Neural progenitor cell (in vitro differentiated cells): ENCODE results near the gene RPH3AL. TPM values are rescaled to one million over a fixed set of nuclear protein-coding genes. Genes with fewer than 3 reads are reported as not detected.

Source experiments
- DNase-seq: peaks from one replicate; pipeline ENCODE4 v3.0.0-alpha.2; 2016; ENCODE audit warnings: low spot score
- H2AFZ ChIP-seq: fragments of 200-600 bp; sonication (generic); replicated peaks from 2 replicates; pipeline ENCODE4 v1.6.1; 2016; ENCODE audit warnings: antibody characterized with exemption
- H3F3A ChIP-seq: fragments of 200-600 bp; sonication (generic); 2 replicates; pipeline ENCODE4 v1.6.1; 2016; ENCODE audit warnings: antibody characterized with exemption, low read depth
- H3K27ac ChIP-seq: fragments of 200-600 bp; sonication (generic); 2 replicates; pipeline ENCODE4 v1.5.1; 2016; ENCODE audit warnings: mild to moderate bottlenecking
- H3K27me3 ChIP-seq: fragments of 200-600 bp; sonication (generic); 2 replicates; pipeline ENCODE4 v1.6.1; 2016; ENCODE audit warnings: mild to moderate bottlenecking, moderate library complexity
- H3K36me3 ChIP-seq: fragments of 200-600 bp; sonication (generic); 2 replicates; pipeline ENCODE4 v1.5.1; 2016
- H3K4me1 ChIP-seq: fragments of 200-600 bp; sonication (generic); 2 replicates; pipeline ENCODE4 v1.6.1; 2016; ENCODE audit warnings: mixed run types
- H3K4me2 ChIP-seq: fragments of 200-600 bp; sonication (generic); 2 replicates; pipeline ENCODE4 v1.6.1; 2016
- H3K4me3 ChIP-seq: fragments of 200-600 bp; sonication (generic); 2 replicates; pipeline ENCODE4 v1.5.1; 2016
- H3K79me2 ChIP-seq: fragments of 200-600 bp; sonication (generic); 2 replicates; pipeline ENCODE4 v1.6.1; 2016; ENCODE audit warnings: low read depth
- H3K9ac ChIP-seq: fragments of 200-600 bp; sonication (generic); 2 replicates; pipeline ENCODE4 v1.6.1; 2016
- H3K9me3 ChIP-seq: fragments of 200-600 bp; sonication (generic); 2 replicates; pipeline ENCODE4 v1.5.1; 2016; ENCODE audit warnings: low read depth
- H4K20me1 ChIP-seq: fragments of 200-600 bp; sonication (generic); 2 replicates; pipeline ENCODE4 v1.6.1; 2016; ENCODE audit warnings: low read depth
- H3K27ac Mint-ChIP-seq: 3 replicates; pipeline ENCODE4 v1.8.0; 2021; ENCODE audit warnings: mixed read lengths
- H3K27me3 Mint-ChIP-seq: 2 replicates; pipeline ENCODE4 v1.8.0; 2022; ENCODE audit warnings: low read depth, mild to moderate bottlenecking, inconsistent platforms, moderate library complexity, mixed read lengths; ENCODE audit not compliant: insufficient read depth
- H3K36me3 Mint-ChIP-seq: 3 replicates; pipeline ENCODE4 v1.8.0; 2021; ENCODE audit warnings: mixed read lengths
- H3K4me1 Mint-ChIP-seq: 3 replicates; pipeline ENCODE4 v1.8.0; 2021; ENCODE audit warnings: mixed read lengths
- H3K4me3 Mint-ChIP-seq: 3 replicates; pipeline ENCODE4 v1.8.0; 2021; ENCODE audit warnings: mild to moderate bottlenecking, moderate library complexity, mixed read lengths
- H3K9me3 Mint-ChIP-seq: 3 replicates; pipeline ENCODE4 v1.8.0; 2020; ENCODE audit warnings: mixed read lengths
- CTCF ChIP-seq: fragments of 200-600 bp; sonication (generic); IDR thresholded peaks from 2 replicates; pipeline ENCODE4 v1.5.1; 2017; ENCODE audit warnings: antibody characterized with exemption, mild to moderate bottlenecking
- EZH2 ChIP-seq: fragments of 200-600 bp; sonication (generic); IDR thresholded peaks from 2 replicates; pipeline ENCODE4 v1.6.1; 2017; ENCODE audit warnings: antibody characterized with exemption, mild to moderate bottlenecking, moderate library complexity
- EZH2phosphoT487 ChIP-seq: fragments of 200-600 bp; sonication (generic); IDR thresholded peaks from 2 replicates; pipeline ENCODE4 v1.6.1; 2017; ENCODE audit warnings: antibody characterized with exemption
- total RNA-seq: library from RNA; depleted of rRNA; stranded (reverse); fragments of >200 nt; gene quantifications from 2 replicates; pipeline ENCODE4 v1.2.3, GENCODE V29; 2015; ENCODE audit warnings: low replicate concordance

RPH3AL gene
- total RNA-seq, 1 donor from 2014 or later: 7.5 TPM

DNA sequence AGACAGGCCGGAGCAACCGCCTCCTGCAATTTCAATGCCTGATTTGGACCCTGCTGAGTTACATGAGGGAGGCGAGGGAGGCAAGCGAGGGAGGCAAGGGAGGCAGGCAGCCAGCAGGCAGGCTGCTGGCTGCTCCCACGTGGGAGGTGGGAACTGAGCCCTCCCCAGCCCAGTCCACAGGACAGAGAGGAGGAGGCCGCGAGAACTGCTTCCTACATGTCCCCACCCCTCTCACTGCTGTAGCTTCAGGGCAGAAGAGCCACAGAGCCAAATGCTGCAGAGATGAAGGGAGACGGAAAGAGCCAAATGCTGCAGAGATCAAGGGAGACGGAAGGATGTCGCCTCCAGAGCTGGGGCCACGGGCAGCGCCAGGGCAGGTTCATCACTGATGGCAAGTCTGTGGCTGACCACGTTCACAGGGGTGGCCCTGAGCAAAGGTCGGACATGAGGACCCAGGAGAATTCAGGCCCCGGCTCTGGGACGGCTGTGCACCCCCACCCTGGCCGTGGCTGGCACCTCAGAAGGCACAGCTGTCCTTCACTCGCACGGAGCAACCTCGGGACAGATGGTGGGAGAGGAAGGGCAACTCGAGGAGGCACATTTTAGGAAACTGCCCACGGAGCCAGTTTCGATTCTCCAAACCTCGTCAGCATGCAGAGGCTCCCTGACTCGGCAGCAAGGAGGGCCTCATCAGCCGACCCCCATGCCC is 21.5 kb downstream of the RPH3AL start:
- Histone ChIP-seq H4K20me1 (peaks cover 7% of the 10 kb centered on the region), H3K79me2 (no peaks in the 10 kb centered on the region), H3K27me3 (peaks cover 13% of the 10 kb centered on the region), H2AFZ (no peak overlapping the region), H3K4me2 (no peak overlapping the region), H3K9ac (no peak overlapping the region), H3K9me3 (no peaks in the 10 kb centered on the region), H3K4me3 (no peak overlapping the region), H3F3A (no peaks in the 10 kb centered on the region), H3K27ac (no peak overlapping the region), H3K36me3 (no peaks in the 10 kb centered on the region), H3K4me1 (peaks cover 14% of the 10 kb centered on the region)
- no peak for DNase-seq
- Mint-ChIP-seq H3K4me1 (peaks cover 49% of the 10 kb centered on the region), H3K4me3 (no peak overlapping the region), H3K36me3 (no peaks in the 10 kb centered on the region), H3K27me3 (peaks cover 8% of the 10 kb centered on the region), H3K27ac (no peak overlapping the region), H3K9me3 (peaks cover 2% of the 10 kb centered on the region)
- TF ChIP-seq CTCF (no peak), EZH2 (no peak), EZH2phosphoT487 (no peak)

GRCh38 chr17:329784-330420 is 22.7 kb downstream of the RPH3AL start:
- peaks cover 42% of the 10 kb centered on the region for H3K4me1 Mint-ChIP-seq
- H3K27me3 ChIP-seq: peaks cover 5% of the 10 kb centered on the region
- no peaks in the 10 kb centered on the region for H4K20me1 ChIP-seq
- no peak overlapping the region for H3K27ac ChIP-seq
- no peak for TF ChIP-seq EZH2
- TF ChIP-seq CTCF: no peak
- H2AFZ ChIP-seq: no peak overlapping the region
- no peak overlapping the region for H3K4me3 ChIP-seq
- H3F3A ChIP-seq: no peaks in the 10 kb centered on the region
- peaks cover 7% of the 10 kb centered on the region for H3K4me1 ChIP-seq
- DNase-seq: no peak
- no peaks in the 10 kb centered on the region for H3K79me2 ChIP-seq
- peaks cover 2% of the 10 kb centered on the region for H3K9me3 Mint-ChIP-seq
- peaks cover 6% of the 10 kb centered on the region for H3K27me3 Mint-ChIP-seq
- no peaks in the 10 kb centered on the region for H3K36me3 ChIP-seq
- peak overlapping the region; percentile 46 for H3K27ac Mint-ChIP-seq
- no peak overlapping the region for H3K4me2 ChIP-seq
- no peak overlapping the region for H3K4me3 Mint-ChIP-seq
- H3K9me3 ChIP-seq: no peaks in the 10 kb centered on the region
- no peaks in the 10 kb centered on the region for H3K36me3 Mint-ChIP-seq
- H3K9ac ChIP-seq: no peak overlapping the region

GRCh38 chr17:327971-328370 is 24.6 kb downstream of the RPH3AL start:
- Mint-ChIP-seq H3K9me3 (peaks cover 2% of the 10 kb centered on the region), H3K4me3 (no peak overlapping the region), H3K4me1 (peaks cover 33% of the 10 kb centered on the region), H3K27me3 (peaks cover 6% of the 10 kb centered on the region), H3K27ac (no peak overlapping the region), H3K36me3 (no peaks in the 10 kb centered on the region)
- H3K27me3 ChIP-seq: no peaks in the 10 kb centered on the region
- no peaks in the 10 kb centered on the region for H3K9me3 ChIP-seq
- no peaks in the 10 kb centered on the region for H3K36me3 ChIP-seq
- H3K4me2 ChIP-seq: no peak overlapping the region
- no peak overlapping the region for H3K4me3 ChIP-seq
- TF ChIP-seq EZH2phosphoT487: no peak
- TF ChIP-seq CTCF: no peak
- TF ChIP-seq EZH2: no peak
- no peak overlapping the region for H3K9ac ChIP-seq
- H3K27ac ChIP-seq: no peak overlapping the region
- no peaks in the 10 kb centered on the region for H3F3A ChIP-seq
- no peak overlapping the region for H2AFZ ChIP-seq
- H3K4me1 ChIP-seq: peaks cover under 1% of the 10 kb centered on the region
- no peaks in the 10 kb centered on the region for H3K79me2 ChIP-seq
- DNase-seq: no peak
- H4K20me1 ChIP-seq: no peaks in the 10 kb centered on the region
